Nephron (organoid): Measurements from ENCODE around the gene RPS4Y2.

ENCODE experiments used
- H3K27ac Mint-ChIP-seq, 3 experiments: 2 replicates each; pipeline ENCODE4 v1.8.0; 2020; ENCODE audit warnings: mixed read lengths in 3 of 3, mild to moderate bottlenecking in 2 of 3, moderate library complexity in 1 of 3
- H3K27me3 Mint-ChIP-seq: 2 replicates; pipeline ENCODE4 v1.8.0; 2021; ENCODE audit warnings: low read depth, mild to moderate bottlenecking, moderate library complexity, mixed read lengths
- H3K36me3 Mint-ChIP-seq: 2 replicates; pipeline ENCODE4 v1.8.0; 2020; ENCODE audit warnings: low read depth, mixed read lengths
- H3K4me1 Mint-ChIP-seq: 2 replicates; pipeline ENCODE4 v1.8.0; 2020; ENCODE audit warnings: mixed read lengths
- H3K4me3 Mint-ChIP-seq, 3 experiments: 2 replicates each; pipeline ENCODE4 v1.8.0; 2020; ENCODE audit warnings: mild to moderate bottlenecking in 3 of 3, mixed read lengths in 3 of 3, moderate library complexity in 2 of 3
- H3K9me3 Mint-ChIP-seq: 2 replicates; pipeline ENCODE4 v1.8.0; 2020; ENCODE audit warnings: mixed read lengths
- TF ChIP-seq, protein P1 (sequence below), 3 experiments: fragments of 200-600 bp; sonication (generic); IDR thresholded peaks; one replicate each; pipeline ENCODE4 v1.5.0; 2021; ENCODE audit warnings: antibody characterized with exemption in 3 of 3; ENCODE audit not compliant: unreplicated experiment in 3 of 3

RPS4Y2 gene

GRCh38 chrY:20755808-20756207 lies at the start of gene RPS4Y2:
RPS4Y2 (plus strand) TSS chrY:20756108; CDS start chrY:20756164, 56 bp downstream.
- Mint-ChIP-seq H3K27me3 (no peaks in the 10 kb centered on the region), H3K36me3 (no peaks in the 10 kb centered on the region), H3K9me3 (no peaks in the 10 kb centered on the region), H3K27ac (no peak within 1 kb of the TSS), H3K4me3 (no peak within 1 kb of the TSS), H3K4me1 (no peaks in the 10 kb centered on the region)
- TF ChIP-seq, protein P1, sequence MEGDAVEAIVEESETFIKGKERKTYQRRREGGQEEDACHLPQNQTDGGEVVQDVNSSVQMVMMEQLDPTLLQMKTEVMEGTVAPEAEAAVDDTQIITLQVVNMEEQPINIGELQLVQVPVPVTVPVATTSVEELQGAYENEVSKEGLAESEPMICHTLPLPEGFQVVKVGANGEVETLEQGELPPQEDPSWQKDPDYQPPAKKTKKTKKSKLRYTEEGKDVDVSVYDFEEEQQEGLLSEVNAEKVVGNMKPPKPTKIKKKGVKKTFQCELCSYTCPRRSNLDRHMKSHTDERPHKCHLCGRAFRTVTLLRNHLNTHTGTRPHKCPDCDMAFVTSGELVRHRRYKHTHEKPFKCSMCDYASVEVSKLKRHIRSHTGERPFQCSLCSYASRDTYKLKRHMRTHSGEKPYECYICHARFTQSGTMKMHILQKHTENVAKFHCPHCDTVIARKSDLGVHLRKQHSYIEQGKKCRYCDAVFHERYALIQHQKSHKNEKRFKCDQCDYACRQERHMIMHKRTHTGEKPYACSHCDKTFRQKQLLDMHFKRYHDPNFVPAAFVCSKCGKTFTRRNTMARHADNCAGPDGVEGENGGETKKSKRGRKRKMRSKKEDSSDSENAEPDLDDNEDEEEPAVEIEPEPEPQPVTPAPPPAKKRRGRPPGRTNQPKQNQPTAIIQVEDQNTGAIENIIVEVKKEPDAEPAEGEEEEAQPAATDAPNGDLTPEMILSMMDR (IDR thresholded peaks at IDR 0.05; ENCODE audit: unreplicated experiment in 3 of 3) = no peak

DNA sequence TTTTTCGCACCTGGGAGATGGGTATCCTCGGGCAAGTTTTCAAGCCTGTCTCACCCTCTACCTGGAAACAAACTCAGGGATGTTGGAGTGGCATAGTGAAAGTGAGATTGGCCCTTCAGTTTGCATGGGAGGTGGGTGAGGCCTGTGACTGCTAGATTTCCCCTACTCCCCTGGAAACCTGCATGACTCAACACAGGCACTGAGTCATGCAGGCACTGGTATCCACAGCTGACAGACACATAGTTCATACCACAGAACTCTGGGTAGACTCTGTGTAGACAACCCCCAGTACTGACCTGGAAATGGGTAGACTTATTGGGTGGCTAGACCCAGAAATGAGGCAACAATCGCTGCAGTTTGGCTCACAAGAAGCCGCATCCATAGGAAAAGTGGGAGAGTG lies 41.5 kb upstream of the RPS4Y2 start:
- H3K4me1 Mint-ChIP-seq = no peaks in the 10 kb centered on the region
- H3K4me3 Mint-ChIP-seq = no peak overlapping the region
- no peak overlapping the region for H3K27ac Mint-ChIP-seq
- H3K9me3 Mint-ChIP-seq = no peaks in the 10 kb centered on the region
- TF ChIP-seq, protein P1 (IDR thresholded peaks at IDR 0.05; ENCODE audit: unreplicated experiment in 3 of 3) = no peak
- no peaks in the 10 kb centered on the region for H3K36me3 Mint-ChIP-seq
- H3K27me3 Mint-ChIP-seq = no peaks in the 10 kb centered on the region

DNA sequence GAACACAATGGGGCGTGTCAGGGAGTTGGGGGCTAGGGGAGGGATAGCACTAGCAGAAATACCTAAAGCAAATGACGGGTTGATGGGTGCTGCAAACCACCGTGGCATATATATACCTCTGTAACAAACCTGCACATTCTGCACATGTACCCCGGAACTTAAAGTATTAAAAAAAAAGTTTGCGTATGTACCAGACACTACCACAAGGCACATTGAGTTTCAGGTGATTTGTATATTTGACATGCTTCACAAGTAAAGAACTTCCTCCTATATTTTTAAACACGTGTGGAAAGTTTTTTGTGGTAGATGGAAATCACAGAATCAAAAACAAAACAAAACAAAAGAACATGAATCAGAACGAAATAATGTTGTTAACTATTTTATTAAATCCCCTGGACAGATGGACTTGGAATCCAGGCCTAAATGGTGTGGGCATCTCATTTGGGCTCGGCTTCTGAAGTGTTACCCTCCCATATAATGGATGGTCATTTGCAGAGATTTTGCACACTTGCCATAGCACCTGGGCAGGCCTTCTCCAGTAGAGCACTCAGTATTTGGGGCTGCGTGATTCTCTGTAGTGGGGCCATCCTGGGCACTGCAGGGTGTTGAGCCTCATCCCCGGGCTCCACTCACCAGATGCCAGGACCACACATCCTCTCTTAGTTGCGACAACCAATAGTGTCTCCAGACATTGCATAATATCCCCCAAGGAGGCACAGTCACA lies 29.6 kb upstream of the RPS4Y2 start:
- TF ChIP-seq, protein P1 (IDR thresholded peaks at IDR 0.05; ENCODE audit: unreplicated experiment in 3 of 3) = no peak
- no peaks in the 10 kb centered on the region for H3K9me3 Mint-ChIP-seq
- no peak overlapping the region for H3K27ac Mint-ChIP-seq
- no peak overlapping the region for H3K4me3 Mint-ChIP-seq
- H3K27me3 Mint-ChIP-seq = no peaks in the 10 kb centered on the region
- H3K36me3 Mint-ChIP-seq = no peaks in the 10 kb centered on the region
- no peaks in the 10 kb centered on the region for H3K4me1 Mint-ChIP-seq

- TF ChIP-seq, protein P1 (IDR thresholded peaks at IDR 0.05; ENCODE audit: unreplicated experiment in 3 of 3) = no peak
- H3K9me3 Mint-ChIP-seq = no peaks in the 10 kb centered on the region
- no peaks in the 10 kb centered on the region for H3K36me3 Mint-ChIP-seq
- H3K4me1 Mint-ChIP-seq = no peaks in the 10 kb centered on the region
- no peak overlapping the region for H3K4me3 Mint-ChIP-seq
- no peaks in the 10 kb centered on the region for H3K27me3 Mint-ChIP-seq
- no peak overlapping the region for H3K27ac Mint-ChIP-seq
Observed at GRCh38 chrY:20735200-20735599, 20.7 kb upstream of the RPS4Y2 start.

DNA sequence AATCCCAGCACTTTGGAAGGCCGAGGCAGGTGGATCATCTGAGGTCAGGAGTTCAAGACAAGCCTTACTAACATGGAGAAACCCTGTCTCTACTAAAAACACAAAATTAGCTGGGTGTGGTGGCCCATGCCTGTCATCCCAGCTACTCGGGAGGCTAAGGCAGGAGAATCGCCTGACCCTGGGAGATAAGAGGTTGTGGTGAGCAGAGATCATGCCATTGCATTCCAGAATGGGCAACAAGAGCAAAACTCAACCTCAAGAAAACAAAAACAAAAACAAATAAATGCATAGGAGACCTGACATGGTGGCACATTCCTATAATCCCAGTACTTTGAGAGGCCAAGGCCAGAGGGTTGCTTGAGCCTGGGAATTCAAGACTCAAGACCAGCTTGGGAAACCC lies 16.1 kb upstream of the RPS4Y2 start:
- TF ChIP-seq, protein P1 (IDR thresholded peaks at IDR 0.05; ENCODE audit: unreplicated experiment in 3 of 3) = no peak
- no peak overlapping the region for H3K27ac Mint-ChIP-seq
- no peaks in the 10 kb centered on the region for H3K9me3 Mint-ChIP-seq
- H3K4me3 Mint-ChIP-seq = no peak overlapping the region
- H3K36me3 Mint-ChIP-seq = no peaks in the 10 kb centered on the region
- H3K27me3 Mint-ChIP-seq = no peaks in the 10 kb centered on the region
- H3K4me1 Mint-ChIP-seq = no peaks in the 10 kb centered on the region

DNA sequence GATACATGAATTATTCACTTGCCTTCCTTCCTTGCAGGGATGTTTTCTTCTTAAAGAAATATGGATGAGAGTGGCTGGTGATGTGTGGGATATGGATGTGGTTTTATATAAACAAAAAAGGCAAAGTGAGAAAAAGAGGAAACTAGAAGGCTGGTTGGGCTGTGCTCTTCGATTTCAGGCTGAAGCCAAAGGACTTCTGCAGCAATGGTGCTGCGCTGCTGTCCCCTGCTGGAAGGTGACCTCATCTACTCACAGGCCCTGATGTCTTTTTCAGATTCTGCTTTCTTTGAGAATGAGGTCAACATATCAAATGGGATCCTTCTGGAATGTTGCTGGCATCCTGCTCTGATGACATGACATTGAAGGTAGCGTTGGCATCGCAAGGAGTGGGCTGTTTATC lies 15.3 kb upstream of the RPS4Y2 start:
- no peaks in the 10 kb centered on the region for H3K4me1 Mint-ChIP-seq
- no peaks in the 10 kb centered on the region for H3K36me3 Mint-ChIP-seq
- TF ChIP-seq, protein P1 (IDR thresholded peaks at IDR 0.05; ENCODE audit: unreplicated experiment in 3 of 3) = no peak
- no peaks in the 10 kb centered on the region for H3K9me3 Mint-ChIP-seq
- no peak overlapping the region for H3K27ac Mint-ChIP-seq
- H3K4me3 Mint-ChIP-seq = no peak overlapping the region
- H3K27me3 Mint-ChIP-seq = no peaks in the 10 kb centered on the region
